Caco-2 (cell line): ENCODE measurements around the gene RINT1. TPM values are rescaled to one million over a fixed set of nuclear protein-coding genes. Genes with fewer than 3 reads are reported as not detected.
A peak's percentile ranks its signal among the peaks of the same experiment; 100 is the strongest.
"Not testable (repeated sequence)": the region's sequence is repeated elsewhere in the genome, so short reads cannot be mapped to it uniquely, and the experiment has no call there.

ENCODE experiments used
- BruUV-seq: library from RNA; stranded (reverse); fragments of 400-500 nt; replicated peaks from 2 replicates; lab custom pipeline; 2021; lab: Mats Ljungman, UMichigan
- CTCF ChIA-PET: fragments of 300-600 bp; sonication (Branson Sonifier 250); formaldehyde crosslinking; loops from one replicate; lab custom pipeline; 2022; ENCODE audit warnings: antibody characterized with exemption; lab: Charles Lee
- POLR2A ChIA-PET: fragments of 300-600 bp; sonication (Branson Sonifier 250); formaldehyde crosslinking; loops from one replicate; lab custom pipeline; 2022; ENCODE audit warnings: antibody characterized with exemption; lab: Charles Lee
- DNase-seq, 2 experiments: peaks; one replicate each; pipeline versions ENCODE4 v3.0.0 to v3.0.0-alpha.2; 2020 to 2022
- H3K27me3 ChIP-seq: replicated peaks from 2 replicates; pipeline ENCODE4 v1.6.0; 2011; ENCODE audit warnings: low read length; ENCODE audit not compliant: control insufficient read depth, insufficient read depth
- H3K36me3 ChIP-seq: 2 replicates; pipeline ENCODE4 v1.5.1; 2011; ENCODE audit warnings: low read length; ENCODE audit not compliant: control insufficient read depth, insufficient read depth
- H3K4me1 ChIP-seq: fragments of 250-450 bp; sonication (Bioruptor Pico); 2 replicates; pipeline ENCODE4 v1.5.1; 2020; ENCODE audit warnings: mild to moderate bottlenecking
- H3K4me3 ChIP-seq: 2 replicates; pipeline ENCODE4 v1.5.1; 2011; ENCODE audit warnings: low read depth, mild to moderate bottlenecking, control low read depth, low read length
- H3K9me3 ChIP-seq: fragments of 250-450 bp; sonication (Bioruptor Pico); 2 replicates; pipeline ENCODE4 v1.5.1; 2020; ENCODE audit warnings: mild to moderate bottlenecking, moderate library complexity
- H3K27ac Mint-ChIP-seq: one replicate; pipeline ENCODE4 v1.8.0; 2022; ENCODE audit warnings: mixed read lengths; ENCODE audit not compliant: unreplicated experiment
- H3K27me3 Mint-ChIP-seq: one replicate; pipeline ENCODE4 v1.8.0; 2022; ENCODE audit warnings: mixed read lengths; ENCODE audit not compliant: insufficient read depth, unreplicated experiment
- H3K36me3 Mint-ChIP-seq: one replicate; pipeline ENCODE4 v1.8.0; 2022; ENCODE audit warnings: mild to moderate bottlenecking, mixed read lengths; ENCODE audit not compliant: insufficient read depth, unreplicated experiment
- H3K4me1 Mint-ChIP-seq: one replicate; pipeline ENCODE4 v1.8.0; 2022; ENCODE audit warnings: low read depth, mixed read lengths; ENCODE audit not compliant: unreplicated experiment
- H3K4me3 Mint-ChIP-seq: one replicate; pipeline ENCODE4 v1.8.0; 2022; ENCODE audit warnings: mild to moderate bottlenecking, moderate library complexity, mixed read lengths; ENCODE audit not compliant: unreplicated experiment
- H3K9me3 Mint-ChIP-seq: one replicate; pipeline ENCODE4 v1.8.0; 2022; ENCODE audit warnings: mixed read lengths; ENCODE audit not compliant: unreplicated experiment
- CTCF ChIP-seq, 2 experiments: fragments of 200-600 bp in 1 of 2; IDR thresholded peaks; 1 replicate in 1 of 2; 2 replicates in 1 of 2; pipeline versions ENCODE4 v1.5.1 to v1.8.0; 2011 to 2022; ENCODE audit warnings: antibody characterized with exemption in 1 of 2, control low read depth in 1 of 2, inconsistent platforms in 1 of 2, low read depth in 1 of 2, low read length in 1 of 2, mild to moderate bottlenecking in 1 of 2, moderate library complexity in 1 of 2; ENCODE audit not compliant: insufficient read depth in 1 of 2, severe bottlenecking in 1 of 2, unreplicated experiment in 1 of 2
- intact Hi-C: fragments of 100-400 bp; cut with micrococcal nuclease; formaldehyde crosslinking; loops from one replicate; pipeline ENCODE4 v1.10.0; 2022; ENCODE audit not compliant: unreplicated experiment
- total RNA-seq: library from RNA; stranded (reverse); gene quantifications from 2 replicates; pipeline ENCODE4 v1.2.3, GENCODE V29; 2022

The RINT1 gene
- total RNA-seq, 1 experiment from 2014 or later: 28.0 TPM

GRCh38 chr7:105512415-105512814 is 19.6 kb upstream of the RINT1 start:
- no peak overlapping the region for H3K4me3 ChIP-seq
- ChIA-PET POLR2A (no interaction called here), CTCF (no interaction called here)
- intact Hi-C loops: no loop called here
- 0 out of 2 replicates have a peak, but pooled peaks cover 4% of the 10 kb centered on the region for H3K4me1 ChIP-seq
- no peaks in the 10 kb centered on the region for H3K27me3 ChIP-seq
- no peaks in the 10 kb centered on the region for H3K27me3 Mint-ChIP-seq
- H3K27ac Mint-ChIP-seq: peak overlapping the region; percentile 21
- H3K9me3 Mint-ChIP-seq: no peaks in the 10 kb centered on the region
- DNase-seq: no peak
- peaks cover 11% of the 10 kb centered on the region for H3K4me1 Mint-ChIP-seq
- no peaks in the 10 kb centered on the region for H3K36me3 ChIP-seq
- no peaks in the 10 kb centered on the region for H3K9me3 ChIP-seq
- no peak overlapping the region for H3K4me3 Mint-ChIP-seq
- H3K36me3 Mint-ChIP-seq: peaks cover 66% of the 10 kb centered on the region
- BruUV-seq: no TSS peak
- no peak for TF ChIP-seq CTCF (IDR thresholded peaks at IDR 0.05; ENCODE audit: insufficient read depth in 1 of 2, low read depth in 1 of 2, low read length in 1 of 2, severe bottlenecking in 1 of 2, unreplicated experiment in 1 of 2)

GRCh38 chr7:105512926-105513526 is 19.0 kb upstream of the RINT1 start:
- H3K9me3 ChIP-seq: no peaks in the 10 kb centered on the region
- Mint-ChIP-seq H3K4me3 (no peak overlapping the region), H3K36me3 (peaks cover 64% of the 10 kb centered on the region), H3K4me1 (peaks cover 11% of the 10 kb centered on the region), H3K27me3 (no peaks in the 10 kb centered on the region), H3K9me3 (no peaks in the 10 kb centered on the region), H3K27ac (peak overlapping the region; percentile 21)
- ChIA-PET CTCF (no interaction called here), POLR2A (no interaction called here)
- TF ChIP-seq CTCF (IDR thresholded peaks at IDR 0.05; ENCODE audit: insufficient read depth in 1 of 2, low read depth in 1 of 2, low read length in 1 of 2, severe bottlenecking in 1 of 2, unreplicated experiment in 1 of 2): no peak
- no peaks in the 10 kb centered on the region for H3K36me3 ChIP-seq
- intact Hi-C loops: no loop called here
- no peak for DNase-seq
- H3K27me3 ChIP-seq: no peaks in the 10 kb centered on the region
- H3K4me1 ChIP-seq: 0 out of 2 replicates have a peak, but pooled peaks cover 4% of the 10 kb centered on the region
- no TSS peak for BruUV-seq
- no peak overlapping the region for H3K4me3 ChIP-seq

- H3K9me3 ChIP-seq, POLR2A ChIA-PET, H3K9me3 Mint-ChIP-seq, H3K27ac Mint-ChIP-seq, CTCF ChIA-PET, H3K27me3 Mint-ChIP-seq, H3K36me3 ChIP-seq, BruUV-seq, H3K4me1 ChIP-seq, DNase-seq, H3K4me3 ChIP-seq, H3K27me3 ChIP-seq, H3K4me3 Mint-ChIP-seq, intact Hi-C loops: not testable (repeated sequence)
- Mint-ChIP-seq H3K4me1 (peaks cover 19% of the 10 kb centered on the region), H3K36me3 (peaks cover 65% of the 10 kb centered on the region)
Measured at GRCh38 chr7:105515610-105516009, 16.4 kb upstream of the RINT1 start.
